Stimulated activated naive B cell treated with anti-CD40 and anti-IgM and Interleukin-4, amounts not matched to agents 10 μg/mL and 1 μg/mL and 100 μg/mL, for 72 hours (primary cell): ENCODE data around the gene TAF1.
A peak's percentile ranks its signal among the peaks of the same experiment; 100 is the strongest.
"Not testable (repeated sequence)": the region's sequence is repeated elsewhere in the genome, so short reads cannot be mapped to it uniquely, and the experiment has no call there.

ENCODE experiments used
- ATAC-seq, 2 donors: fragments of 150-1000 bp; cut with Tn5 transposase; replicated peaks; 2 replicates each; pipeline ENCODE4 v1.10.0; 2021; ENCODE audit warnings: moderate library complexity in 1 of 2
- DNase-seq: peaks from one replicate; pipeline ENCODE4 v3.0.0; 2021
- H3K27ac Mint-ChIP-seq: one replicate; pipeline ENCODE4 v1.8.0; 2022; ENCODE audit warnings: mild to moderate bottlenecking, mixed read lengths
- H3K27me3 Mint-ChIP-seq, 2 donors: one replicate each; pipeline ENCODE4 v1.8.0; 2022; ENCODE audit warnings: mixed read lengths in 2 of 2
- H3K36me3 Mint-ChIP-seq, 2 donors: one replicate each; pipeline ENCODE4 v1.8.0; 2022; ENCODE audit warnings: mixed read lengths in 2 of 2, mild to moderate bottlenecking in 1 of 2
- H3K4me1 Mint-ChIP-seq, 2 donors: one replicate each; pipeline ENCODE4 v1.8.0; 2022; ENCODE audit warnings: mixed read lengths in 2 of 2, mild to moderate bottlenecking in 1 of 2
- H3K4me3 Mint-ChIP-seq, 2 donors: one replicate each; pipeline ENCODE4 v1.8.0; 2022; ENCODE audit warnings: mild to moderate bottlenecking in 2 of 2, mixed read lengths in 2 of 2, moderate library complexity in 1 of 2
- H3K9me3 Mint-ChIP-seq, 2 donors: one replicate each; pipeline ENCODE4 v1.8.0; 2022; ENCODE audit warnings: mixed read lengths in 2 of 2, mild to moderate bottlenecking in 1 of 2

Gene TAF1

DNA sequence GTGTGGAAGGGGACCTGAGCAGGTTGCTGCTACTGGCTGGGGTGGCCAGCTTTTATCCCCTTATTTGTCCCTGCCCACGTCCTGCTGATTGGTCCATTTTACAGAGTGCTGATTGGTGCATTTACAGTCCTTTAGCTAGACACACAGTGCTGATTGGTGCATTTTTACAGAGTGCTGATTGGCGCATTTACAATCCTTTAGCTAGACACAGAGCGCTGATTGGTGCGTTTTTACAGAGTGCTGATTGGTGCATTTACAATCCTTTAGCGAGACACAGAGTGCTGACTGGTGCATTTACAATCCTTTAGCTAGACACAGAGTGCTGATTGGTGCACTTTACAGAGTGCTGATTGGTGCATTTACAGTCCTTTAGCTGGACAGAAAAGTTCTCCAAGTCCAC is 135.9 kb downstream of the TAF1 start:
- H3K27me3 Mint-ChIP-seq = not testable (repeated sequence)

DNA sequence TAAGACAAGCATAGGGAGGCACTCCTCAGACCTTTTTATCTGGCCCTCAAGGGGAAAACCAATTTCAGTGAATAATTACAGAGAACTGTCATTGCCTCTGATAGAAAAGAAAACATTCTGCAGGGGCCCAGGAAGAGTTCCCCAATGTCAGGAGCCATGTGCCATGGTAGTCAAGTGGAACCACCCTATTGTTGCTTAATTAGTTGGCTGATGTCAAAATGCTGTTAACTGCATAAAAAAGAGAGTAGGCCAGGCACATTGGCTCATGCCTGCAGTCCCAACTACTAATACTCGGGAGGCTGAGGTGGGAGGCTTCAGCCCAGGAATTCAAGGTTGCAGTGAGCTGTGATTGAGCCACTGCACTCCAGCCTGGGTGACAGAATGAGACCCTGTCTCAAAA is 138.2 kb downstream of the TAF1 start:
- H3K4me3 Mint-ChIP-seq = no peak overlapping the region
- DNase-seq (no peak), ATAC-seq (no peak)
- no peak overlapping the region for H3K27ac Mint-ChIP-seq
- peaks cover 0 to 3% of the 10 kb centered on the region in 2 donors for H3K4me1 Mint-ChIP-seq
- H3K36me3 Mint-ChIP-seq = peaks cover 0 to 1% of the 10 kb centered on the region in 2 donors
- peaks cover 0 to 2% of the 10 kb centered on the region in 2 donors for H3K9me3 Mint-ChIP-seq
- H3K27me3 Mint-ChIP-seq = no peaks in the 10 kb centered on the region

More for the DNA sequence above, 135.9 kb downstream of the TAF1 start:
- H3K27ac Mint-ChIP-seq, DNase-seq, ATAC-seq, H3K9me3 Mint-ChIP-seq, H3K4me3 Mint-ChIP-seq, H3K4me1 Mint-ChIP-seq, H3K36me3 Mint-ChIP-seq: not testable (repeated sequence)

DNA sequence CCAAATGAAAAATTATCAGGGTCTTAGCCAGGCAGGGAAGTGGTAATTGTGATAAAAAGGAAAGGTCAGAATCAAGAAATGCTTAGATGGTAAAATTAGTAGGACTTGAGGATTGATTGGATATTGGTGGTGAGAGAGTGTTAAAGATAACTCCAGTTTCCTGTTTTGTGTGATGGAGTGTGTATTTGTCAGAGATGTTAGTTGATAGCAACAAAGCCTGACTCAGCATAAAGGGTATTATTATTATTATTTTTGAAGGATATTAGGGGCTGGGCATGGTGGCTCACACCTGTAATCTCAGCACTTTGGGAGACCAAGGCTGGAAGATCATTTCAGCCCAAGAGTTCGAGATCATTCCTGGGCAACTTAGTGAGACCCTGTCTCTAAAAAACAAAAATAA is 143.1 kb downstream of the TAF1 start:
- ATAC-seq (no peak), DNase-seq (no peak)
- H3K9me3 Mint-ChIP-seq = peaks cover 6 to 7% of the 10 kb centered on the region in 2 donors
- H3K4me3 Mint-ChIP-seq = no peak overlapping the region
- peaks cover 0 to 5% of the 10 kb centered on the region in 2 donors for H3K27me3 Mint-ChIP-seq
- peaks cover 3 to 5% of the 10 kb centered on the region in 2 donors for H3K36me3 Mint-ChIP-seq
- H3K4me1 Mint-ChIP-seq = peaks cover 3 to 9% of the 10 kb centered on the region in 2 donors
- no peak overlapping the region for H3K27ac Mint-ChIP-seq

DNA sequence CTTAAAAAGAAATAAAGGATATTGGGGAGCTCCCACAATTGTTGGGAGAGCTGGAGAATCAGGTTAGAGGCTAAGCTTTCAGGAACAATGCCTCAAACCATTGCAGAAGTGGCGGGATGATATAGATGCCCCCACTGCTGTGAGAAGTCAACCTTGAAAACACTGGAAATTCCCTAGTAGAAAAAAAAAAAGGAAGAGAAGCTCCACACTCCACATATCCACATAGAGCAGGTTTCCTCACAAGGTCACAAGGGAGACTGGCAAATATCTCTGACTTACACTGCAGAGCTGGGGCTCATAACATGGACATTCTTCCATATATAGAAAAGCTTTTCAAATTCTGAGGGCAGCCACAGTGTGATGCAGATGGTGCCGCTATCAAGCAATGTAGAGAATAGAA is 144.0 kb downstream of the TAF1 start:
- Mint-ChIP-seq H3K4me3 (no peak overlapping the region), H3K9me3 (peaks cover 6 to 7% of the 10 kb centered on the region in 2 donors), H3K27me3 (peaks cover 0 to 5% of the 10 kb centered on the region in 2 donors), H3K27ac (no peak overlapping the region), H3K36me3 (peaks cover 3 to 5% of the 10 kb centered on the region in 2 donors), H3K4me1 (peaks cover 9 to 18% of the 10 kb centered on the region in 2 donors)
- DNase-seq = no peak
- peak in 1 of 2 donors; percentile 27 for ATAC-seq

DNA sequence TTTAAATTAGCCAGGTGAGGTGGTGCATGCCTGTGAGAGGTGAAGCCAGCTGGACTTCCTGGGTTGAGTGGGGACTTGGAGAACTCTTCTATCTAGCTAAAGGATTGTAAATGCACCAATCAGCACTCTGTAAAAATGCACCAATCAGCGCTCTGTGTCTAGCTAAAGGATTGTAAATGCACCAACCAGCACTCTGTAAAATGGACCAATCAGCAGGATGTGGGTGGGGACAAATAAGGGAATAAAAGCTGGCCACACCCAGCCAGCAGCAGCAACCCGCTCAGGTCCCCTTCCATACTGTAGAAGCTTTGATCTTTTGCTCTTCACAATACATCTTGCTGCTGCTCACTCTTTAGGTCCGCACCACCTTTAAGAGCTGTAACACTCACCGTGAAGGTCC is 147.6 kb downstream of the TAF1 start:
- not testable (repeated sequence) for H3K9me3 Mint-ChIP-seq, H3K27me3 Mint-ChIP-seq, ATAC-seq, H3K4me3 Mint-ChIP-seq, H3K36me3 Mint-ChIP-seq, DNase-seq, H3K27ac Mint-ChIP-seq
- peaks cover 11 to 20% of the 10 kb centered on the region in 2 donors for H3K4me1 Mint-ChIP-seq

DNA sequence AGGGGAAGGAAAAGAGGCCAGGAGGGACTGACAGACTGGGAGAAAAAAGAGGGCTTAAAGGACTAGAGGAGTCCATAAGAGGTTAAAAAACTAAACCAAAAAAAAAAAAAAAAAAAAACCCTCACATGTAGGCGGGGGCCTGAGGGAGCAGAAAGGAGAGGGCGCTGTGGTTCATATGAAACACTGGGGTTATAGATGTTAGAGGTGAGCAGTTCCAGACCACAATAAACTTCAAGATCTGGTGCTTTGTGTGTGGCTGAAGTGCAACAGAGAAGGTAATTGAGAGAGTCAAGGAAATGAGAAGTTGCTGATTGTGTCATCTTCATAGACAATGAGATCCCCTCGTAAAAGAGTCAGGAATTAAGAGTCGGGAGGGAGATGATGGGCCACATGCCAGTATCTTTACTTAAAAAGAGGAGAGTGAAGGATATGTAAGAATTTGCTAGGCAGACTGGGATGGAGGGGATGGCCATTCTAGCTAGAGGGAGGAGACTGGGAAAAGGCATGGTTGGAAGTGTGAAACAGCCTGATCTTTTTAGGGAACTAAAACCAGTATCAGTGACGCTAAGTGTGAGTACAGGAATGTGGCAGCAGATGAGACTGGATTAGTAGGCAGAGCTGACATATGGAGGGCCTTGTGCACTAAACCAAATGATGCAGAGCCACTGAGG is 148.3 kb downstream of the TAF1 start:
- peak; percentile 93 to 94 for ATAC-seq
- Mint-ChIP-seq H3K27ac (peak overlapping the region; percentile 73), H3K4me1 (peaks cover 7 to 20% of the 10 kb centered on the region in 2 donors), H3K27me3 (peaks cover 0 to 5% of the 10 kb centered on the region in 2 donors), H3K9me3 (peaks cover 4 to 7% of the 10 kb centered on the region in 2 donors), H3K36me3 (peaks cover 3 to 5% of the 10 kb centered on the region in 2 donors), H3K4me3 (no peak overlapping the region)
- DNase-seq = peak; percentile 5

DNA sequence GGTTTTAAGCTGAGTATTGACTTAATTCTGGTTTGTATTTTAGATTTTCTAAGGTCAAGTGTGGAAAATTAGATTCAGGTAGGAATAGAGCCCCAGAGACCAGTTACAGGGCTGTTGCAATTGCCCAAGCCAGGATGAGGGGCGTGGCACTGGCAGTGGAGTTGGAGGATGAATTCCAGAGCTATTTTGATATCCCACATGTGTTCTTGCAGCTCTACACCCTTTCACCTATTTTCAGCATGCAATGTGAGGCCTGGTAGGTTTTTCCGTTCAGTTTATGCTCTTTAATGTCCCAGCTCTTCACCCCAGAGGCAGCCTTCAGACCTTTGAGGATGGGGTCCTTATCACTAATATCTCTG is 148.9 kb downstream of the TAF1 start:
- no peak for ATAC-seq
- H3K36me3 Mint-ChIP-seq = peaks cover 3 to 5% of the 10 kb centered on the region in 2 donors
- DNase-seq = no peak
- H3K4me3 Mint-ChIP-seq = no peak overlapping the region
- peaks cover 0 to 5% of the 10 kb centered on the region in 2 donors for H3K27me3 Mint-ChIP-seq
- peaks cover 7 to 20% of the 10 kb centered on the region in 2 donors for H3K4me1 Mint-ChIP-seq
- peaks cover 4 to 7% of the 10 kb centered on the region in 2 donors for H3K9me3 Mint-ChIP-seq
- no peak overlapping the region for H3K27ac Mint-ChIP-seq
